CD4-positive, alpha-beta T cell treated with Interleukin-2 at 100 ng/mL for 4 hours (primary cell): ENCODE measurements around the gene LRRFIP2.
"Not testable (repeated sequence)": the region's sequence is repeated elsewhere in the genome, so short reads cannot be mapped to it uniquely, and the experiment has no call there.

ENCODE experiments used
- DNase-seq: peaks from one replicate; pipeline ENCODE4 v3.0.0-alpha.2; 2020; ENCODE audit warnings: low spot score

The LRRFIP2 gene, protein sequence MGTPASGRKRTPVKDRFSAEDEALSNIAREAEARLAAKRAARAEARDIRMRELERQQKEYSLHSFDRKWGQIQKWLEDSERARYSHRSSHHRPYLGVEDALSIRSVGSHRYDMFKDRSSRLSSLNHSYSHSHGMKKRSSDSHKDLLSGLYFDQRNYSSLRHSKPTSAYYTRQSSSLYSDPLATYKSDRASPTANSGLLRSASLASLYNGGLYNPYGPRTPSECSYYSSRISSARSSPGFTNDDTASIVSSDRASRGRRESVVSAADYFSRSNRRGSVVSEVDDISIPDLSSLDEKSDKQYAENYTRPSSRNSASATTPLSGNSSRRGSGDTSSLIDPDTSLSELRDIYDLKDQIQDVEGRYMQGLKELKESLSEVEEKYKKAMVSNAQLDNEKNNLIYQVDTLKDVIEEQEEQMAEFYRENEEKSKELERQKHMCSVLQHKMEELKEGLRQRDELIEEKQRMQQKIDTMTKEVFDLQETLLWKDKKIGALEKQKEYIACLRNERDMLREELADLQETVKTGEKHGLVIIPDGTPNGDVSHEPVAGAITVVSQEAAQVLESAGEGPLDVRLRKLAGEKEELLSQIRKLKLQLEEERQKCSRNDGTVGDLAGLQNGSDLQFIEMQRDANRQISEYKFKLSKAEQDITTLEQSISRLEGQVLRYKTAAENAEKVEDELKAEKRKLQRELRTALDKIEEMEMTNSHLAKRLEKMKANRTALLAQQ

DNA sequence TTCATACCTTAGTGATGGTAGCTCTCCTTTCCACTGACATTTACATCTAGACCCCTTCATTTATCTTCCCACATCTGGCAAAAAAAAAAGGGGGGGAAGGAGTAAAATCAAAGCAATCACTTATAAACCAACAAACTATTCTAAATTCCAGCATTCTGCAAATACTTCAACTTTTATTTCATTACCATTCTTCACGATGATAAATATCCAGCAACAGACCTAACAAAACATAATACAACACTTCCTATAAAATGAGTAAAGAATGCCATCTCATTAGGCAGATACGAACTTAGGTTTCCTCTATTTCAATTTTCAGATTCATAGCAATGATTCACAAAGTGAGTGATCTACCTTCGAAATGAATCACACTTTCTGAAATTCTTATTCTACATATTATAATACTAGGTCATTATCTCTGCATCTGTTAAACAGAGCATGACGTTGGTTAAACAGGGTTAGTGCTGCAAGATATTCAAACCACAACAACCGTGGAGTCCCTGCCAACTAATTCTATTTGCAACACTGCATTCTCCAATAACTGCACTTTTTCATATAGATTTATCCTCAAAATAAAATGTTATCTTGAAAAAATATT, at the start of gene LRRFIP2:
TSS of gene LRRFIP2 (minus strand) at position 51 of the 595 bp plus-strand sequence. CDS start 25,599 bp downstream, outside the sequence.
- DNase-seq, result peak; percentile 67

DNA sequence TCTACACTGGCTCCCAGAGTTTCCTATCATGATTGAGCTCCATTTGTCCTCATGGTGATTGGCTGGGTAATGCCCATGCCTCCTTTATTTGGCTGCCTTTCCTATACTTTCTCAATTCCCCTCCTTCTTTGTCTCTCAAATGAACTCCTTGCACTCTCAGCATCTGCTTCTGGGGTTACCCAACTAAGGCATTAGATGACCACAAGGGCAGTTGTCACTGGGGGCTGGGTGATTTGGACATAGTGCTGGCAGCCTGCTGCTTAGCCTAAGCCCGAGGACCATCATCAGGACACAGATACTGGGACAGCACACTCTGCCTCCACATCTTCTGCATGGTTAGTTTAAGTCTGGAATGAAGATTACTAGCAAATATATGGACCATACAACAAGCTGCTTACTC, 49.2 kb upstream of the LRRFIP2 start:
- no peak for DNase-seq

DNA sequence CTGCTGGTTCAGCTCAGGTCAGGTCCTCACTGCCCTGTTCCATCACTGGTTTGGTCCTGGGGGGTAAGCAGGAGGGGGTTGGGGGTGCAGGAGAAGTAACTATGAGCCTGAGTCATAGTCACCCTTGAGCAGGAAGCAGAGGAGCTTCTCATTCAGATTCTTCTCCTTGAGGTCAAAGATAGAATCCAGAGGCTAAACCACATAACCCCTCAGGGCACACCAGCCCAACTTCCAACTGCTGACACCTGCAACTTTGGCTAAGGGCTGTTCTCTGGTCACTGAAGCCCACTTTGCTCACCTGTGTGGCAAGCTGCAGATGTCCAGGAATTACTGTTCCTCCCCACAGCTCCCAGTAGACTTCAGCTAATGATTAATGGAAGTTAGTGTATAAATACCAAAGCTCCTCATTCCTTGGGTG, 48.8 kb upstream of the LRRFIP2 start:
- no peak for DNase-seq

DNA sequence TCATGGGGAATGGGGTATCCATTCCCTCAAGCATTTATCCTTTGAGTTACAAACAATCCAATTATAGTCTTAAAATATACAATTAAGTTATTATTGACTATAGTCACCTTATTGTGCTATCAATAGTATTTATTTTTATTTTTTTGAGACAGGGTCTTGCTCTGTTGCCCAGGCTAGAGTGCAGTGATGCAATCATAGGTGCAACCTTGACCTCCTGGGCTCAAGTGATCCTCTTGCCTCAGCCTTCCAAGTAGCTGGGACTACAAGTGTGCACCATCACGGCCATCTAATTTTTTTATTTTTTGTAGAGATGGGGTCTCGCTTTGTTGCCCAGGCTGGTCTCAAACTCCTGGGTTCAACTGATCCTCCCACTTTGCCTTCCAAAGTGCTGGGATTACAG, 48.2 kb upstream of the LRRFIP2 start:
- not testable (repeated sequence) for DNase-seq

DNA sequence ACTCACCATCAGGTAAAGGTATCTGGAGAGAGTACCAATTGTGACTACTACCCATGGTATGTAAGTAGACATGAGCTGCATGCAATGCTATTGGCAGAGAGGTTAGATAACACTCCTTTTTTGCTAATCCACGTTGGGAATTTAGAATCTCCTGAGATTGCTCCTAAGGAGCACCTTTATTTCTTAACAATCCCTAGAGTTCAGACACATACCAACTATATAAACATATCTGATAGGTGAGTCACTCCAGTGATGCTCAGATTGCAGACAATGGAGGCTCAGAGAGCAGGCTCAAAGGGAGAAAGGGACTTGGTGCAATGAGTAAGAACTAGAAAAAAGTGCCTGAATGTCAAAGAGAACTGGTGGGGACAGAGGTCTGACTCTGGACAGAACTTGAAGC, 47.0 kb upstream of the LRRFIP2 start:
- DNase-seq, result no peak

DNA sequence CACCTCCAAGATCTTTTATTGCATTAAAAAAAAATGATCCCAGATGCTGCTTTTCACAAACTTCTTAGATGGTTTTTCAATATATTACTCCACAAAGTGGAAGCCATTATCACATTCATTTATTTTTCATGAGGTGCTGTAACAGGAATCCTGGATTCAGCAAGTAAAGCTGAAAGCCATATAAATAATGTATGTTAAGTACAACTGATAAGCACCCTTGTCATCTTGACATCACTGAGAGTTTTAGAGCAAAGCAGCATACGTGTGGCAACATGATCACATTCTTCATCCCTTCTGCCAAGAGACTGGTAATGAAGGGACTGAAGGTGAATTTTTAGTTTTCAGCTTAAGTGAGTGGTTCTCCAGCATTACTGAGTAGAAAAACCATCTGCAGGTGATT, 44.9 kb upstream of the LRRFIP2 start:
- no peak for DNase-seq

DNA sequence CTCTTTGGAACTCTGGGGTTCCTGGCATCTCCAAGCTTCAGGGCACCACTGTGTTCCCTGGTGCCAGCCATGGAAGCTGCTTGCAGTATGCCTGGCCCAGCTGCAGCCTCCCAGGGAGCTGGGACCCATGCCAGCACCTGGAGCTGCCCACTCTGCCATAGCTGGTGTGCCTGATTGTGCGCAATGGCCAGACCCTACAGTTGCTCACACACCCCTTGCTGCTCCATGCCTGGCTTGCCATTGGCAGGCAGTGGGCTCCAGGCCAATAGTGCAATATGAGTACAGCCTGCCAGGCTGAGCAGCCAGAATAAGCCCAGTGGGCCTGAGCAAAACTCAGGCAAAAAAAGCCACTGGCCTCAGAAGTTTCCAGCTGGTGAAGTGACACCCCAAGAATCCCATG, 43.8 kb upstream of the LRRFIP2 start:
- DNase-seq, result no peak

DNA sequence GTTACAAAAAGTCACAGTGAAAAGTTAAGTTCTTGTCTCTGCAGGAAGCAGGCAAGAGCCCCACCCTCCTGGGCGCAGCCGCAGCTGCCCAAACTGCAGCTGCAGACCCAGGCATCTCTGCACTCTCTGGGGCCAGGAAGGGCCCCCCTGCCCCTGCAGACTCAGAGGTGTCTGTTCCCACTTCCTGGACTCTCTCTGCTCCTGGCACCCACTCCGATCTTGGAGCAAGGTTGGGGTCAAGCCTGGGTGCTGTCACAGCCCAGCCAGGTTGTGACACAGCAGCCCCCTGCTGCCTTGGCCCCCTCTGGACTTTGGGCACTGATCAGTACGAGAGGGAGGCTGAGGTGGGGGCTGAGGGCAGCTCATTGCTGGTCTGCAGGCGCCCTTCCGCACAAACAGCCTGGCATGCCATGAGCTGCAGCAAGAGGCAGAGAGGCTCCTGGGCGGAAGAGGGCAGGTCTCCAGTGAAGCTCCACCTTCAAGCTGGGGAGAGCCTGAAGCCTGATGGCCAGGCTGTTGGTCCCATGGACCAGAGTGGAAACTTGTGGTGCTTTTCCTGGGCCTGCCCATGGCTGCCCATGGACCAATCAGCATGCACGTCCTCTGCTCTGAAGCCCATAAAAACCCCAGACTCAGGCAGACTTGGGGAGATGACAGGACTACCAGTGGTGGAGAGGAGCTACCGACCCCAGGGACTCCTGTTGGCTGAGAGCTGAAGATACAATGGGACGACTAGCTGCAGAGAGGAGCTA, 42.9 kb upstream of the LRRFIP2 start:
- peak; percentile 24 for DNase-seq

DNA sequence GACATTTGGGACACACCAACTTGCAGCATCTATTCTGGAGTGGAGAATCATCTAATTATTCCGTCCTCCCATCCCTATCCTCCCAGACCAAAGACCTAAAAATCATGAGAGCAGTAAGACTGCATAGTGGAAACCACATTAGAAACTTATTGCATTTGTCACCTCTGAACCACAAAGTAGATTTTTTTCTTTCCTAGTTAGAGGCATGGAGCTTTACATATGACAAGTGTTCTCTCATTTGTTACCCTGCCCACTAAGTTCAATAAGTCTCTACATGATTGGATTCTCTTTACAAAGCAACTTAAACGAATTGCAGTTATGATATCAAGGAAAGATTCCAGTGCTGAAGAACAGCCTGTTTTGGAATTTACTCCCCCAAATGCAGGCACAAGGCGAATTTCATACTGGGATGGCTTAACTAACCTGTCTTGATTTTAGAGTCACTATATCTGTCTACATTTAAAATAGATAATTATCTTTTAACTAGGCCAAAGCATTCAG, 42.3 kb upstream of the LRRFIP2 start:
- peak; percentile 49 for DNase-seq

DNA sequence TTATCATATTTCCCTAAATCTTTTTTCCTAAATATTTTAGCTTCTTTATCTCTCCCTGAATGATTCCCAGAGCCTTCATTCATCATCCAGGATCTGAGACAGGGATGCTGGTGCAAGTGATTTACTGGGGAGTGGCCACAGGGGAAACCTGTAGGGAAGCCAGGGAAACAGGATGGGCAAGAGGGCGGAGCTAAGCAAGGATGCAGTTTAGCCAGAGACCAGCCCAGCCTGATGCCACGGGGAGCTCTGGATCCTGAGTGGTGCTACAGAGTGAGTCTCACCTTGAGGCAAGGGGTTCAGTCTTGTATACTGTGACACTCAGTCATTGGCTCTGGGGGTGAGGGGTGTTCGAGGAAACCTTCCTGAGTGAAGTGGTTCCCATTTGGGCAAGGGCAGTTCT, 39.7 kb upstream of the LRRFIP2 start:
- no peak for DNase-seq

DNA sequence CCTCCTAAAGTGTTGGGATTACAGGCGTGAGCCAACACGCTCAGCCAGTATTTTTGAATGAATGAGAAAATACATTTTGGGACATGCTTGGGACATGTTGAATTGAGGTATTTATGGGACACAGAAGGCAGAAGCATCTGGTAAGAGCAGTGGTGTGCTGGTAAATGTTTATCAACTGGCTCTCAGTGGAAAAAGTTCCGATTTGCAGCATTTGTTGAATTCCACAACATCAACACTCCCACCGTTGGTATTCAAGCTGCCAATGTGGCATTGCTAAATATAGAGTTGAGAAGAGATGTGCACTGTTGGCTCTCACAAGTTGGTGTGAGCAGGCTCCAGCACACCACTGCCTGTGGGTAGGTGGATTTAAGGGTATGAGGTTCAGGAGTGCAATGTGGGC, 35.8 kb upstream of the LRRFIP2 start:
- DNase-seq, result no peak

DNA sequence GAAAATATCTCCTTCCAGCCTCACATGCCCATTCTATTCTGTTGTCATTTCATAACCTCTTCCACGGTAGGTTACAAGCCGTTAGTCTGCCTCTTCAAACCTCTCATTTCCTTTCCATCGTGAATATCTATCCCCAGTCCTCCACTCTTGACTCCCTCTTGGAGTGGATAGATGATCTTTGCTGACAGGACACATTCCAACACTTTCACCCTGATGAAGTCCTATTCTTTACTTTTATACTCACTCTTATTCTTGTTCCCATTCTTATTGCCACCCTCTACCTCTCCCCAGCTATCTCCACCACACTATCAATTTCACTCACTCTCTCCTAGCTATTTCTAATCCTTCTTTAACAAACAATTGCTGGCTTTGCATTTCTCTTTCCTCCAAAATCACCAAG, 34.2 kb upstream of the LRRFIP2 start:
- not testable (repeated sequence) for DNase-seq

DNA sequence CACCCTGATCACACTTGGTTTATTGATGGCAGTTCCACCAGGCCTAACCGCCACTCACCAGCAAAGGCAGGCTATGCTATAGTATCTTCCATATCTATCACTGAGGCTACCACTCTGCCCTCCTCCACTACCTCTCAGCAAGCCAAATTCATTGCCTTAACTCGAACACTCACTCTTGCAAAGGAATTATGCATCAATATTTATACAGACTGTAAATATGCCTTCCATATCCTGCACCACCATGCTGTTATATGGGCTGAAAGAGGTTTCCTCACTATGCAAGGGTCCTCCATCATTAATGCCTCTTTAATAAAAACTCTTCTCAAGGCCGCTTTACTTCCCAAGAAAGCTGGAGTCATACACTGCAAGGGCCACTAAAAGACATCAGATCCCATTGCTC, 33.6 kb upstream of the LRRFIP2 start:
- not testable (repeated sequence) for DNase-seq

DNA sequence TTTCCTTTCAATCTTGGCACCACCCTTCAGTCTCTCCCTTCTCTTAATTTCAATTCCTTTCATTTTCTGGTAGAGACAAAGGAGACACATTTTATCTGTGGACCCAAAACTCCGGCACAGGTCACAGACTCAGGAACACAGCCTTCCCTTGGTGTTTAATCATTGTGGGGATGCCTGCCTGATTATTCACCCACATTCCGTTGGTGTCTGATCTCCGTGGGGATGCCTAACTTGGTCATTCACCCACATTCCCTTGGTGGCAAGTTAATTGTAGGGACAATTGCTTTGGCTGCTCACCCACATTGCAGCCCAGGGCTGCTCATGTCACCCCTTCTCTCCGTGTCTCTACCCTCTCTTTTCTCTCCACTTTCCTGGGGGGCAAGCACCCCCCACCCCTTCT, 31.7 kb upstream of the LRRFIP2 start:
- DNase-seq, result not testable (repeated sequence)

DNA sequence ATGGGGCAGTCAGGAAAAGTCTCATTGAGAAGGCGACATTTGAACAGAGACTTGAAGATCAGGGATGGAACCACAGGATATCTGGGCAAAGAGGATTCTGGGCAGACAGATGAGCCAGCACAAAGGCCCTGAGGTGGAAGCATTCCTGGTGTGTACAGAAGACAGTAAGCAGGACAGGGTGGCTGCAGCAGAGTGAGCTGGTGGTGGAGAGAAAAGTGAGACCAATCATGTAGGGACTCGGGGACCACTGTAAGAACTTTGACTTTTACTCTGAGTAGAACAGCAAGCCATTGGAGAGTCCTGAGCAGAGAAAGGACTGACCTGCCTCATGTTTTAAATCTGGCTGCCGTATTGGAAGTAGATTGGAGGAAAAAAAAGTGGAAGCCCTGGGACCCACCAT, 29.9 kb upstream of the LRRFIP2 start:
- no peak for DNase-seq

DNA sequence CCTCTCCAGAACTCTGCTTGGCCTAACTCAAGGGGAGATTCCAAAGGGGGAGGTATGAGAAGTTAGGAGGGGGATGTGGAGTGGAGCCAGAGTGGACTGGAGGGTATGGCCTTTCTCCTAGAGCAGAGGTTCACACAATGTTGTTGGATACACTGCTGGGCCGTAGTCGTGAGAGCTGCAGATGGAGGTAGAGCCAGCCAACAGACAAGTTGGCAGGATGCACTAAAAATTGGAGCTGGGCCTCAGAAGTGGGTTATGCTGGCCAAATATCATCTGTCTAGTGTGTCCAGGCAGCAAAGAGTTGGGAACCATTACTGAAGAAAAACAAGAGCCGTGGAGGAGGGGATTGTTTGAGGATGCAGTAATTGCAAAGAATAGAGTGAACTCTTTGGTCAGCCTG, 27.7 kb upstream of the LRRFIP2 start:
- no peak for DNase-seq

DNA sequence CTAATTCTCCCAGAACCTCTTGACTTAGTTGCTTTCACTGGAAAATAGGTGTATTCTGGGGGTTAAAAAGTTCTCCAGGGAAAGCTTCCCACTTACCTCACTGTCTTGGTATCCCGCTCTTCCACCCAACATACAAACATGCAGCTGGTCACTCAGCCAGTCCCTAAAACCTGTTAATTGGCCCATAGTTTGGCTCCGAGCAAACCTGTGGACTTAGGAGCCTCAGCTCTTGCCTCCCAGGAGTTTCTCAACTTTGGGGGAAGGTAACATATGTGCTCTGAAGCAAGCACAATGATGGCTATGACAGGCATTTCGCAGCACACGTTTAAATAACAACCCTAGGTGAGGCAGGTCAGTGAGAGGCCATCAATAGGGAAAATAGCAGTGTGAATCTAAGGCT, 25.8 kb upstream of the LRRFIP2 start:
- DNase-seq, result no peak

DNA sequence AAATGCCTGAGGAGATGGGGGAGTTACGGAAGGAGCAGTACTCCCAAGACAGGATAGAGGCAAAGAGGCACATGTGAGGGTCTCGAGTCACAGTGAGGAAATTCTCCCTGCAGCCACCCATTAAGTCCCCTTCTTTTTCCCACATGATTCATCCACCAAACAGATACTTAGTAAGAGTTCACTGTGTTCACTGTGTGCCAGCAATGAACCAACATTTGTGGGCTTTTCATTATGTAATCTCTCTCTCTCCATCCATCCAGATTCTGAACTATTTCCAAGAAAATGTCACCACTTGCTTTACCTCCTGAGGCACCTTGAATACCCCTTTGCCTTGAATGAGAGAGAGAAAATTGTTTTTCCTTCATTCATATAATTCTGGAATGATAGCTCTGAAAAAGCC, 24.6 kb upstream of the LRRFIP2 start:
- no peak for DNase-seq

DNA sequence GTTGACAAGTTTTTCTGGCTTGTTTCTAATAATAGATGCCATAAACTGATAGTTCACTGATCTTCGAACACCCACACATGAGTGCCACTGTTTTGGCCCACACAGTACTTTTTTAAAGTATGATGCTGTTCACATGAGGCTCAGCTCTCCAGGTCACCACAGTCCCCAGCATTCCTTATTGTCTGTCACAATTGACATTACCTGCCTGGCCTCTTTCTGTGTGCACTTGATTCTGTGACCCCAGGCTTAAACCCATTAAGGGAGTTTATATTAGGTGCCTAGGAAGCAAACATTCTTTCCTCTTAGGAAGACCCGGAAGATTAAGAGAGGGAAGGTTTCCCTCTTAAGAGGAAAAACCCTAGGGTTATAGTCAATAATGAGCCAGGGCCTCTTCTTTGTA, 24.2 kb upstream of the LRRFIP2 start:
- DNase-seq, result no peak

DNA sequence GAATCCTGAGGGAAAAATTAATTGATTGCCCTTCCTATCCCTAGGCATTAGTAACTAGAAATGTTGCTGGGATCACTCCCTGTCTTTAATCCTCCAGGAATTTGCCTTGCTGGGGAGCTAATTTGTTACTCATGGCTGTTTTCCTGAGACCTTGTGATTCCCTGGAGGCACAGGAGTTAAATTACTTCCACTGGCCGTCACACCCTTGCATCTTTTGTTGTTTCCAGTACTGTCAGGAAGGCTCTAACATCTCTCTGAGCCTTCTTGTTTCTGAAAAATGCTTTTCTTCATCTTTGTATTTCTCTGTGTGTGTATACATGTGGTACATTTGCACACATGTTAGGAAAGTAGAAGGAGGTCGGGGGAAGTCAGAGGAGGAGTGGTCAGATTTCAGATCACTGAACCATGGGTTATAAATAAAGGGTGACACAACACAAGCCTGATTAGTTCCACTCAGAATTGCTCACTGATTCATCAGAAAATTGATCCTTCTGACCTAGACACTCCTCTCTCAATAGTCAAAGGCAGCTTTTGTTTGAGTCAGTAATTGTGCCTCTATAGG, 23.5 kb upstream of the LRRFIP2 start:
- no peak for DNase-seq

DNA sequence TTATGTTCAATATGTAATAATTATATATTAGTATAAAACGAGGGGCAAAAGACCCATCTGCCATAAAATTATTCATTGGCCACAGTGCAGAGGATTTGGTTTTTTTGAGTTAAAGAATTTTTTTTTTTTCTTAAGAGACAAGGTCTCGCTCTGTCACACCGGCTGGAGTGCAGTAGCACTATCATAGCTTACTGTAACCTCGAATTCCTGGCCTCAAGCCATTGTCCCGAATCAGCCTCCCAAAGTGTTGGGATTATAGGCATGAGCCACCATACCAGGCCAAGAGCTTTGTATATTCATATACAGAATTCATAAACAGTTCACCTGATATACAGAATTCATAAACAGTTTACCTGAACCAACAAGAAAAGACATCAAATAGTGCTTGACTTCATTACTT, 20.2 kb upstream of the LRRFIP2 start:
- no peak for DNase-seq

DNA sequence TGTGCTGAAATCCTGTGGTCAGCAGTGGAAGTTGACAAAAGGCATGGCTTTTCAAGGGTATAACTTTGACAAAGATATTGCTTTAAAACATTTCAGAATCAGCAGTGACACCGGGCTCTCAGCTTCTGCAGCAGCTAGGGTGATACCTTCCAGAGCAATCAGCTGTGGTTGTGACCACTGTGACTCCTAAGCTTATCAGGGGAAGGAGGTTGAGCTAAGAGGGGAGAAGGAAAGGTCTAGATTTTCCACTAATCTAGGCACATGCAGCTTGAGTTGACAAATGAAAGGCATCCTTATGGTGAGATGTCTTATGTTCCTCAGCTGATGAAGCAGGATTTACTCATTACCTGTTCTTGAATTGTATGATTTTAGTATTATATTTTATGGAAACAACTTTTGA, 16.3 kb upstream of the LRRFIP2 start:
- no peak for DNase-seq
